ENCODE measurements around the gene METRNL.

DNA sequence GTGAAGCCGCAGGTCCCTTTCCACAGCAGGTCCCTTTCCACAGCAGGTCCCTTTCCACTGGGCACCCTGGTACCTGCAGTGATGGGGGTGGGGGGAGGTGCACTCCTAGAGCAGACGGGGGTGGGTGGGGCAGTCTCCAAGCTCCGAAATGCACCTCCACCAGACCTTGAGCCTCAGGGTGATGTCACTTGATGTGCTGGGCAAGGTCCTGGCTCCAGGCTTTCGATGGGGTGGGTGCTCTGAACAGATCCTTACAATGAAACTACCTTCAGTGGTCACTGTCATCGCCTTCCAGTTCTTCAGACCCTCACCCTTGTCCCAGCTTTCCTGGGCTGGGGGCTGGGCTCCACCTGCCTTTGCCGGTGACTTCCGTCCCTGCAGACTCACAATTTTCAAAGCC, 1.5 kb upstream of the METRNL start:
- TF ChIP-seq, protein P1, sequence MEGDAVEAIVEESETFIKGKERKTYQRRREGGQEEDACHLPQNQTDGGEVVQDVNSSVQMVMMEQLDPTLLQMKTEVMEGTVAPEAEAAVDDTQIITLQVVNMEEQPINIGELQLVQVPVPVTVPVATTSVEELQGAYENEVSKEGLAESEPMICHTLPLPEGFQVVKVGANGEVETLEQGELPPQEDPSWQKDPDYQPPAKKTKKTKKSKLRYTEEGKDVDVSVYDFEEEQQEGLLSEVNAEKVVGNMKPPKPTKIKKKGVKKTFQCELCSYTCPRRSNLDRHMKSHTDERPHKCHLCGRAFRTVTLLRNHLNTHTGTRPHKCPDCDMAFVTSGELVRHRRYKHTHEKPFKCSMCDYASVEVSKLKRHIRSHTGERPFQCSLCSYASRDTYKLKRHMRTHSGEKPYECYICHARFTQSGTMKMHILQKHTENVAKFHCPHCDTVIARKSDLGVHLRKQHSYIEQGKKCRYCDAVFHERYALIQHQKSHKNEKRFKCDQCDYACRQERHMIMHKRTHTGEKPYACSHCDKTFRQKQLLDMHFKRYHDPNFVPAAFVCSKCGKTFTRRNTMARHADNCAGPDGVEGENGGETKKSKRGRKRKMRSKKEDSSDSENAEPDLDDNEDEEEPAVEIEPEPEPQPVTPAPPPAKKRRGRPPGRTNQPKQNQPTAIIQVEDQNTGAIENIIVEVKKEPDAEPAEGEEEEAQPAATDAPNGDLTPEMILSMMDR (IDR thresholded peaks at IDR 0.05; ENCODE audit: insufficient read depth, low read length, poor library complexity, severe bottlenecking), result no peak
- no peak for TF ChIP-seq EZH2phosphoT487 (conservative IDR thresholded peaks at IDR 0.05; ENCODE audit: low read length)

Measured in SU-DHL-6 (cell line).